Mesendoderm (in vitro differentiated cells): ENCODE measurements around the gene KTN1. TPM values are rescaled to one million over a fixed set of nuclear protein-coding genes. Genes with fewer than 3 reads are reported as not detected.
A peak's percentile ranks its signal among the peaks of the same experiment; 100 is the strongest.

Source experiments
- DNase-seq: peaks from one replicate; pipeline ENCODE4 v3.0.0; 2013
- H2AK5ac ChIP-seq: 2 replicates; pipeline ENCODE4 v1.6.1; 2013; ENCODE audit warnings: low read length, inconsistent platforms
- H2BK120ac ChIP-seq: 2 replicates; pipeline ENCODE4 v1.6.1; 2013; ENCODE audit warnings: low read depth, mild to moderate bottlenecking, low read length, moderate library complexity, mixed read lengths
- H2BK15ac ChIP-seq: replicated peaks from 2 replicates; pipeline ENCODE4 v1.6.1; 2013; ENCODE audit warnings: low read depth, mild to moderate bottlenecking, moderate library complexity
- H2BK5ac ChIP-seq: 2 replicates; pipeline ENCODE4 v1.6.1; 2013; ENCODE audit warnings: low read length, inconsistent platforms
- H3K18ac ChIP-seq: 2 replicates; pipeline ENCODE4 v1.6.1; 2013; ENCODE audit warnings: mild to moderate bottlenecking, low read length, mixed read lengths
- H3K23ac ChIP-seq: one replicate; pipeline ENCODE4 v1.6.1; 2013; ENCODE audit warnings: low read length
- H3K27ac ChIP-seq: 2 replicates; pipeline ENCODE4 v1.5.1; 2013; ENCODE audit warnings: low read depth, mild to moderate bottlenecking, inconsistent platforms, low read length, moderate library complexity
- H3K27me3 ChIP-seq: 2 replicates; pipeline ENCODE4 v1.6.1; 2013; ENCODE audit warnings: low read length, control low read depth, mild to moderate bottlenecking, inconsistent platforms; ENCODE audit not compliant: insufficient read depth, poor library complexity
- H3K36me3 ChIP-seq: 2 replicates; pipeline ENCODE4 v1.6.1; 2013; ENCODE audit warnings: low read length, inconsistent platforms; ENCODE audit not compliant: control insufficient read depth, insufficient read depth
- H3K4ac ChIP-seq: one replicate; pipeline ENCODE4 v1.6.1; 2013; ENCODE audit warnings: low read depth, mild to moderate bottlenecking, low read length, moderate library complexity
- H3K4me1 ChIP-seq: 2 replicates; pipeline ENCODE4 v1.6.1; 2013; ENCODE audit warnings: low read depth, low read length, inconsistent platforms; ENCODE audit not compliant: control insufficient read depth
- H3K4me2 ChIP-seq: 2 replicates; pipeline ENCODE4 v1.6.1; 2013; ENCODE audit warnings: low read length
- H3K4me3 ChIP-seq: 2 replicates; pipeline ENCODE4 v1.5.1; 2013; ENCODE audit warnings: mild to moderate bottlenecking, low read length
- H3K56ac ChIP-seq: one replicate; pipeline ENCODE4 v1.6.1; 2013; ENCODE audit warnings: low read length
- H3K79me1 ChIP-seq: 2 replicates; pipeline ENCODE4 v1.6.1; 2013; ENCODE audit warnings: low read length, inconsistent platforms
- H3K79me2 ChIP-seq: 2 replicates; pipeline ENCODE4 v1.6.1; 2013; ENCODE audit warnings: mild to moderate bottlenecking, low read length; ENCODE audit not compliant: control insufficient read depth, insufficient read depth
- H3K9ac ChIP-seq: 2 replicates; pipeline ENCODE4 v1.6.1; 2013; ENCODE audit warnings: low read length, inconsistent platforms
- H4K5ac ChIP-seq: one replicate; pipeline ENCODE4 v1.6.1; 2013; ENCODE audit warnings: low read length
- H4K8ac ChIP-seq: one replicate; pipeline ENCODE4 v1.6.1; 2013; ENCODE audit warnings: low read depth, mild to moderate bottlenecking, control low read depth, low read length, moderate library complexity
- WGBS: extraction: QIAGEN DNeasy Blood & Tissue Kit; methylation state at CpG from one replicate; pipeline ENCODE4 v1.1.7; 2013; ENCODE audit warnings: low lambda C conversion rate, missing lambda C conversion rate; ENCODE audit not compliant: insufficient coverage; ENCODE audit errors: extremely low coverage; 5-methylcytosine and 5-hydroxymethylcytosine counted together
- small RNA-seq: library from polyadenylated mRNA; stranded (forward); fragments of <200 nt; extraction: miRNeasy Mini kit (QIAGEN cat#:217004); gene quantifications from one replicate; pipeline ENCODE3, GENCODE V24; 2013; ENCODE audit not compliant: insufficient read depth

Gene KTN1

GRCh38 chr14:55731881-55732498 lies 152.0 kb downstream of the KTN1 start:
- H3K4ac ChIP-seq: no peak overlapping the region
- H3K9ac ChIP-seq: no peak overlapping the region
- no peak overlapping the region for H4K8ac ChIP-seq
- WGBS: no CpG with 5 or more reads among the region's 2 CpGs
- no peak overlapping the region for H3K23ac ChIP-seq
- no peak overlapping the region for H2AK5ac ChIP-seq
- H4K5ac ChIP-seq: no peak overlapping the region
- DNase-seq: peak; percentile 43
- no peak overlapping the region for H3K18ac ChIP-seq
- H3K79me2 ChIP-seq: no peaks in the 10 kb centered on the region
- H3K79me1 ChIP-seq: no peaks in the 10 kb centered on the region
- no peak overlapping the region for H2BK5ac ChIP-seq
- H3K4me1 ChIP-seq: no peaks in the 10 kb centered on the region
- H3K4me2 ChIP-seq: no peak overlapping the region
- H3K27me3 ChIP-seq: no peaks in the 10 kb centered on the region
- H3K27ac ChIP-seq: no peak overlapping the region
- no peak overlapping the region for H3K56ac ChIP-seq
- no peak overlapping the region for H2BK15ac ChIP-seq
- no peaks in the 10 kb centered on the region for H3K36me3 ChIP-seq
- H3K4me3 ChIP-seq: no peak overlapping the region
- H2BK120ac ChIP-seq: no peak overlapping the region

- Histone ChIP-seq H3K4ac (no peak overlapping the region), H2BK120ac (no peak overlapping the region), H3K18ac (no peak overlapping the region), H3K36me3 (no peaks in the 10 kb centered on the region), H2BK5ac (no peak overlapping the region), H3K56ac (no peak overlapping the region), H4K5ac (no peak overlapping the region), H3K79me2 (no peaks in the 10 kb centered on the region), H2BK15ac (no peak overlapping the region), H3K27ac (no peak overlapping the region), H2AK5ac (no peak overlapping the region), H3K4me1 (no peaks in the 10 kb centered on the region), H3K4me3 (no peak overlapping the region), H3K27me3 (no peaks in the 10 kb centered on the region), H3K23ac (no peak overlapping the region), H3K9ac (no peak overlapping the region), H3K79me1 (no peaks in the 10 kb centered on the region), H4K8ac (no peak overlapping the region), H3K4me2 (no peak overlapping the region)
- no peak for DNase-seq
- no CpG with 5 or more reads among the region's 3 CpGs for WGBS
Observed at GRCh38 chr14:55733599-55733998, 153.6 kb downstream of the KTN1 start.

Small RNA genes within 50 kb of the gene (small RNA-seq; reads per million reads assigned to genes)
- gene RF00019: not detected
